Astrocyte (in vitro differentiated cells and primary cell): ENCODE results near the gene PRKAG2. TPM values are rescaled to one million over a fixed set of nuclear protein-coding genes. Genes with fewer than 3 reads are reported as not detected.
A peak's percentile ranks its signal among the peaks of the same experiment; 100 is the strongest.

Experiments
- DNase-seq: peaks from one replicate; pipeline ENCODE4 v3.0.0-alpha.2; 2010; ENCODE audit warnings: low read depth
- FAIRE-seq: peaks from 2 replicates; lab custom pipeline; 2011; peaks lifted over from hg19 to GRCh38; lab: Jason Lieb, UNC
- H2AFZ ChIP-seq: 2 replicates; pipeline ENCODE4 v1.6.0; 2012; ENCODE audit warnings: low read depth, low read length, inconsistent platforms
- H3K27ac ChIP-seq: 2 replicates; pipeline ENCODE4 v1.5.1; 2011; ENCODE audit warnings: low read depth, low read length, inconsistent platforms
- H3K27me3 ChIP-seq: 2 replicates; pipeline ENCODE4 v1.6.0; 2011; ENCODE audit warnings: low read length, inconsistent platforms; ENCODE audit not compliant: insufficient read depth
- H3K36me3 ChIP-seq: 2 replicates; pipeline ENCODE4 v1.5.1; 2011; ENCODE audit warnings: low read length, inconsistent platforms; ENCODE audit not compliant: insufficient read depth
- H3K4me1 ChIP-seq: 2 replicates; pipeline ENCODE4 v1.5.1; 2011; ENCODE audit warnings: low read length, inconsistent platforms; ENCODE audit not compliant: insufficient read depth
- H3K4me2 ChIP-seq: 2 replicates; pipeline ENCODE4 v1.6.0; 2012; ENCODE audit warnings: low read length, inconsistent platforms
- H3K4me3 ChIP-seq: 2 replicates; pipeline ENCODE4 v1.5.1; 2011; ENCODE audit warnings: low read depth, mild to moderate bottlenecking, low read length, inconsistent platforms; ENCODE audit not compliant: insufficient read depth
- H3K79me2 ChIP-seq: 2 replicates; pipeline ENCODE4 v1.6.0; 2012; ENCODE audit warnings: mild to moderate bottlenecking, low read length, inconsistent platforms; ENCODE audit not compliant: insufficient read depth
- H3K9ac ChIP-seq: 2 replicates; pipeline ENCODE4 v1.6.0; 2012; ENCODE audit warnings: mild to moderate bottlenecking, low read length, inconsistent platforms
- H3K9me3 ChIP-seq: 2 replicates; pipeline ENCODE4 v1.5.1; 2012; ENCODE audit warnings: low read depth, mild to moderate bottlenecking, low read length, inconsistent platforms; ENCODE audit not compliant: insufficient read depth
- H4K20me1 ChIP-seq: 2 replicates; pipeline ENCODE4 v1.6.0; 2012; ENCODE audit warnings: low read length, inconsistent platforms; ENCODE audit not compliant: insufficient read depth
- H3K27ac Mint-ChIP-seq: one replicate; pipeline ENCODE4 v1.8.0; 2021; ENCODE audit warnings: mild to moderate bottlenecking, mixed read lengths; ENCODE audit not compliant: unreplicated experiment
- H3K27me3 Mint-ChIP-seq: one replicate; pipeline ENCODE4 v1.8.0; 2021; ENCODE audit warnings: low read depth, mixed read lengths; ENCODE audit not compliant: unreplicated experiment
- H3K36me3 Mint-ChIP-seq: one replicate; pipeline ENCODE4 v1.8.0; 2021; ENCODE audit warnings: low read depth, mixed read lengths; ENCODE audit not compliant: unreplicated experiment
- H3K4me1 Mint-ChIP-seq: one replicate; pipeline ENCODE4 v1.8.0; 2021; ENCODE audit warnings: low read depth, mixed read lengths; ENCODE audit not compliant: unreplicated experiment
- H3K4me3 Mint-ChIP-seq: one replicate; pipeline ENCODE4 v1.8.0; 2021; ENCODE audit warnings: mild to moderate bottlenecking, moderate library complexity, mixed read lengths; ENCODE audit not compliant: unreplicated experiment
- H3K9me3 Mint-ChIP-seq: one replicate; pipeline ENCODE4 v1.8.0; 2021; ENCODE audit warnings: mild to moderate bottlenecking, mixed read lengths; ENCODE audit not compliant: unreplicated experiment
- EZH2 ChIP-seq: IDR thresholded peaks from 2 replicates; pipeline ENCODE4 v1.6.1; 2012; ENCODE audit warnings: mild to moderate bottlenecking, low read length, inconsistent platforms; ENCODE audit not compliant: insufficient read depth
- total RNA-seq: library from RNA; stranded (reverse); gene quantifications from 2 replicates; pipeline ENCODE4 v1.2.1, GENCODE V29; 2021
- TF ChIP-seq, protein P1 (sequence below): IDR thresholded peaks from 2 replicates; pipeline ENCODE4 v1.5.1; 2011; ENCODE audit warnings: low read depth, mild to moderate bottlenecking, inconsistent platforms, low read length, moderate library complexity; ENCODE audit not compliant: insufficient read depth

The PRKAG2 gene
- total RNA-seq, 1 donor from 2014 or later, result 40.7 TPM

GRCh38 chr7:151585744-151586393 is 291.0 kb downstream of the PRKAG2 start:
- H2AFZ ChIP-seq, result no peak overlapping the region
- no peaks in the 10 kb centered on the region for H3K4me1 ChIP-seq
- no peaks in the 10 kb centered on the region for H3K27me3 ChIP-seq
- Mint-ChIP-seq H3K4me1 (no peaks in the 10 kb centered on the region), H3K9me3 (peaks cover 3% of the 10 kb centered on the region), H3K36me3 (peaks cover 16% of the 10 kb centered on the region), H3K4me3 (no peak overlapping the region), H3K27ac (no peak overlapping the region), H3K27me3 (no peaks in the 10 kb centered on the region)
- no peak overlapping the region for H3K9ac ChIP-seq
- H3K9me3 ChIP-seq, result no peaks in the 10 kb centered on the region
- H3K4me2 ChIP-seq, result peak overlapping the region; percentile 19
- FAIRE-seq, result no peak
- H3K4me3 ChIP-seq, result no peak overlapping the region
- DNase-seq, result peak; percentile 75
- TF ChIP-seq EZH2, result no peak
- TF ChIP-seq, protein P1, sequence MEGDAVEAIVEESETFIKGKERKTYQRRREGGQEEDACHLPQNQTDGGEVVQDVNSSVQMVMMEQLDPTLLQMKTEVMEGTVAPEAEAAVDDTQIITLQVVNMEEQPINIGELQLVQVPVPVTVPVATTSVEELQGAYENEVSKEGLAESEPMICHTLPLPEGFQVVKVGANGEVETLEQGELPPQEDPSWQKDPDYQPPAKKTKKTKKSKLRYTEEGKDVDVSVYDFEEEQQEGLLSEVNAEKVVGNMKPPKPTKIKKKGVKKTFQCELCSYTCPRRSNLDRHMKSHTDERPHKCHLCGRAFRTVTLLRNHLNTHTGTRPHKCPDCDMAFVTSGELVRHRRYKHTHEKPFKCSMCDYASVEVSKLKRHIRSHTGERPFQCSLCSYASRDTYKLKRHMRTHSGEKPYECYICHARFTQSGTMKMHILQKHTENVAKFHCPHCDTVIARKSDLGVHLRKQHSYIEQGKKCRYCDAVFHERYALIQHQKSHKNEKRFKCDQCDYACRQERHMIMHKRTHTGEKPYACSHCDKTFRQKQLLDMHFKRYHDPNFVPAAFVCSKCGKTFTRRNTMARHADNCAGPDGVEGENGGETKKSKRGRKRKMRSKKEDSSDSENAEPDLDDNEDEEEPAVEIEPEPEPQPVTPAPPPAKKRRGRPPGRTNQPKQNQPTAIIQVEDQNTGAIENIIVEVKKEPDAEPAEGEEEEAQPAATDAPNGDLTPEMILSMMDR, result no peak
- H3K79me2 ChIP-seq, result peaks cover 56% of the 10 kb centered on the region
- no peaks in the 10 kb centered on the region for H3K36me3 ChIP-seq
- H3K27ac ChIP-seq, result no peak overlapping the region
- no peaks in the 10 kb centered on the region for H4K20me1 ChIP-seq

DNA sequence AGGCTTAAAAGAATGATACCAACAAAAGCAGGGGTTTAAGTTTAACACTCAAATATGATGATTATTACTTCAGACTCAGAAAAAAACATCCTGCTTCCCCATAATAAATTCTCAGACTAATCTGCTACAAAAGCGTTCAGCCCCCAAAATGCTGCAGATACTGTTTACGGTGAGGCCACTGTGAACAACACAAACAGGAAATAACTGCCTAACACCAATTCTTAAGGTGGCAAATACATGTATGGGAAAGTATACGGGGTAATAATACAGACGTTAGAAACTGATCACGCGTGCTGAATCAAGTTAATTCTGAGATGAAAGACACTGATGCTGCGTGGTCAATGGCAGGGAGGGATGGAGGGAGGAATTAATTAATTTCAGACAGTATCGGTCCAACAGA is 295.2 kb downstream of the PRKAG2 start:
- H3K4me3 Mint-ChIP-seq, result no peak overlapping the region
- H3K4me3 ChIP-seq, result no peak overlapping the region
- no peak overlapping the region for H3K27ac Mint-ChIP-seq

DNA sequence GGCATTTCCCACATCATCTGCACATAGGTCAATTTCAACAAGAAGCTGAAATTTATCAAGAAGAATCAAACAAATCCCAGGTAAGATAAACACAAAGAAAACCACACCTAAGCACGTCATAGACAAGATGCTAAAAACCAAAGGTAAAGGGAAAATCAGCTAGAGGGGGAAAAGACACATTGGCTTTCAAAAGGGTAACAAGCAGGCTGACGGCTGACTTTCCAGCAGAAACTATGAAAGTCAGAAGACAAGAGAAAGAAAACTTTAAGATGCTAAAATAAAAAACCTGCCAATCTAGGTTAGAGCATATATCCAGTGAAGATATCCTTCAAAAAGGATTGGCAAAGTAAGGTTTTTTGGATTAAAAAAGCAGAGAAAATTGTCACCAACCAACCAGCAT is 297.3 kb downstream of the PRKAG2 start:
- Histone ChIP-seq H4K20me1 (no peaks in the 10 kb centered on the region), H3K9ac (no peak overlapping the region), H3K27ac (no peak overlapping the region), H3K36me3 (peaks cover 5% of the 10 kb centered on the region), H3K4me1 (no peaks in the 10 kb centered on the region), H3K79me2 (peaks cover 61% of the 10 kb centered on the region), H3K4me2 (no peak overlapping the region), H3K27me3 (no peaks in the 10 kb centered on the region), H3K4me3 (no peak overlapping the region), H2AFZ (no peak overlapping the region), H3K9me3 (no peaks in the 10 kb centered on the region)
- Mint-ChIP-seq H3K4me1 (no peaks in the 10 kb centered on the region), H3K4me3 (no peak overlapping the region), H3K36me3 (peaks cover 8% of the 10 kb centered on the region), H3K9me3 (peaks cover 7% of the 10 kb centered on the region), H3K27me3 (no peaks in the 10 kb centered on the region), H3K27ac (no peak overlapping the region)
- no peak for DNase-seq
- no peak for TF ChIP-seq EZH2
- TF ChIP-seq, protein P1, result no peak
- no peak for FAIRE-seq

More for the DNA sequence above, 295.2 kb downstream of the PRKAG2 start:
- Histone ChIP-seq H3K4me1 (no peaks in the 10 kb centered on the region), H2AFZ (no peak overlapping the region), H3K27ac (no peak overlapping the region), H3K4me2 (no peak overlapping the region), H3K9ac (no peak overlapping the region), H3K27me3 (no peaks in the 10 kb centered on the region), H3K79me2 (peaks cover 63% of the 10 kb centered on the region), H3K36me3 (no peaks in the 10 kb centered on the region), H3K9me3 (no peaks in the 10 kb centered on the region), H4K20me1 (no peaks in the 10 kb centered on the region)
- FAIRE-seq, result no peak
- Mint-ChIP-seq H3K36me3 (peaks cover 17% of the 10 kb centered on the region), H3K9me3 (peaks cover 7% of the 10 kb centered on the region), H3K27me3 (no peaks in the 10 kb centered on the region), H3K4me1 (no peaks in the 10 kb centered on the region)
- no peak for TF ChIP-seq EZH2
- TF ChIP-seq, protein P1, result no peak
- DNase-seq, result no peak
